C4-2B (cell line): ENCODE measurements around the gene GRID1.

Experiments
- ZFX ChIP-seq: fragments of 450-650 bp; IDR thresholded peaks from 2 replicates; pipeline ENCODE4 v1.6.1; 2017
- TF ChIP-seq, protein P1 (sequence below): fragments of 450-650 bp; conservative IDR thresholded peaks from 2 replicates; pipeline ENCODE4 v1.5.1; 2017; ENCODE audit warnings: mild to moderate bottlenecking

- TF ChIP-seq, protein P1, sequence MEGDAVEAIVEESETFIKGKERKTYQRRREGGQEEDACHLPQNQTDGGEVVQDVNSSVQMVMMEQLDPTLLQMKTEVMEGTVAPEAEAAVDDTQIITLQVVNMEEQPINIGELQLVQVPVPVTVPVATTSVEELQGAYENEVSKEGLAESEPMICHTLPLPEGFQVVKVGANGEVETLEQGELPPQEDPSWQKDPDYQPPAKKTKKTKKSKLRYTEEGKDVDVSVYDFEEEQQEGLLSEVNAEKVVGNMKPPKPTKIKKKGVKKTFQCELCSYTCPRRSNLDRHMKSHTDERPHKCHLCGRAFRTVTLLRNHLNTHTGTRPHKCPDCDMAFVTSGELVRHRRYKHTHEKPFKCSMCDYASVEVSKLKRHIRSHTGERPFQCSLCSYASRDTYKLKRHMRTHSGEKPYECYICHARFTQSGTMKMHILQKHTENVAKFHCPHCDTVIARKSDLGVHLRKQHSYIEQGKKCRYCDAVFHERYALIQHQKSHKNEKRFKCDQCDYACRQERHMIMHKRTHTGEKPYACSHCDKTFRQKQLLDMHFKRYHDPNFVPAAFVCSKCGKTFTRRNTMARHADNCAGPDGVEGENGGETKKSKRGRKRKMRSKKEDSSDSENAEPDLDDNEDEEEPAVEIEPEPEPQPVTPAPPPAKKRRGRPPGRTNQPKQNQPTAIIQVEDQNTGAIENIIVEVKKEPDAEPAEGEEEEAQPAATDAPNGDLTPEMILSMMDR, result no peak
- no peak for TF ChIP-seq ZFX
These were observed 249.5 kb downstream of the GRID1 start for GRCh38 chr10:86117051-86117450.
